ENCODE results near the gene ZNF618.

DNA sequence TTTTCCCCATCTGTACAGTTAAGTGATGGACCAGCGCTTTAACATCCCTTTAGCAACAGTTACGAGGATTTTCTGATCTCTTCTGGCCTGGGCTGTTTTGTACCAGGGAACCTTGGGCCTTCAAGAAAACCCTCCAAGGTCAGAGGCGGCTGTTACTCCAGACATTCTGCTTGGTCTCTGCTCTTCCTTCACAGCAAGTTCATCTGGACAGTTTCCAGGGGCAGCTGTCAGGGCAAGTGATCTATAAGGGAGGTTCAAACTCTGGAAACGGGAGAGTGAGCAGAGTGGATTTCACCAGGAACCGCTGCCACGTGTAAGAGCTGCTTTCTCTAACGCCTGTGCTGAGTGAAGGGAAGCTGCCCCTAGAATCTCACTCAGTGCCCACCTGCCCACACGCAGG is 36.7 kb downstream of the ZNF618 start:
- TF ChIP-seq CTCF (IDR thresholded peaks at IDR 0.05; ENCODE audit: borderline replicate concordance, extremely low read depth, low read length, poor library complexity, severe bottlenecking) (no peak), EZH2 (IDR thresholded peaks at IDR 0.05; ENCODE audit: borderline replicate concordance, low read depth, low read length, severe bottlenecking) (no peak)
